Aorta (tissue), 5 donors: Measurements from ENCODE around the gene AMPD2. TPM values are rescaled to one million over a fixed set of nuclear protein-coding genes. Genes with fewer than 3 reads are reported as not detected.

Experiments
- ATAC-seq: fragments of 200-7000 bp; cut with Tn5 transposase; one replicate; pipeline ENCODE4 v1.9.1; 2022; ENCODE audit warnings: moderate library complexity; ENCODE audit not compliant: low FRiP score
- DNase-seq, 2 donors: peaks; one replicate each; pipeline ENCODE4 v3.0.0-alpha.2; 2020
- H3K27ac ChIP-seq, 2 donors: one replicate each; pipeline ENCODE4 v1.5.1; 2013; ENCODE audit warnings: low read length in 2 of 2, mild to moderate bottlenecking in 2 of 2, moderate library complexity in 2 of 2, control low read depth in 1 of 2, inconsistent platforms in 1 of 2, low read depth in 1 of 2
- H3K27me3 ChIP-seq, 2 donors: one replicate each; pipeline ENCODE4 v1.6.1; 2013; ENCODE audit warnings: control low read depth in 1 of 2, low read length in 1 of 2, mild to moderate bottlenecking in 1 of 2, moderate library complexity in 1 of 2; ENCODE audit not compliant: insufficient read depth in 2 of 2, control insufficient read depth in 1 of 2
- H3K36me3 ChIP-seq, 2 donors: one replicate each; pipeline ENCODE4 v1.6.1; 2013; ENCODE audit warnings: control low read depth in 1 of 2, low read length in 1 of 2, mild to moderate bottlenecking in 1 of 2; ENCODE audit not compliant: insufficient read depth in 2 of 2, control insufficient read depth in 1 of 2
- H3K4me1 ChIP-seq, 2 donors: one replicate each; pipeline ENCODE4 v1.6.1; 2013; ENCODE audit warnings: low read length in 2 of 2, control low read depth in 1 of 2, mild to moderate bottlenecking in 1 of 2, moderate library complexity in 1 of 2; ENCODE audit not compliant: insufficient read depth in 2 of 2, control insufficient read depth in 1 of 2
- H3K4me3 ChIP-seq, 2 donors: one replicate each; pipeline ENCODE4 v1.5.1; 2013; ENCODE audit warnings: low read length in 2 of 2, control low read depth in 1 of 2, mild to moderate bottlenecking in 1 of 2
- H3K9me3 ChIP-seq: one replicate; pipeline ENCODE4 v1.6.1; 2013; ENCODE audit warnings: mild to moderate bottlenecking, low read length; ENCODE audit not compliant: control insufficient read depth
- WGBS, 2 donors: extraction: QIAGEN DNeasy Blood & Tissue Kit; methylation state at CpG; one replicate each; pipeline ENCODE4 v1.1.7; 2013; 5-methylcytosine and 5-hydroxymethylcytosine counted together
- intact Hi-C, 2 donors: fragments of 100-400 bp; cut with DNase I; formaldehyde crosslinking; loops; one replicate each; pipeline versions ENCODE4 v1.14.2 to v1.15.0; 2022
- polyA plus RNA-seq, 2 donors: library from polyadenylated mRNA; stranded (reverse); fragments of 200-250 nt; gene quantifications; one replicate each; pipeline ENCODE4 v1.2.3, GENCODE V29; 2013
- total RNA-seq, 2 donors: library from RNA; stranded (reverse); fragmentation: NEBNext Ultra II Directional; extraction: Animal tissue kit (Norgen Biotek cat#: 25700); gene quantifications; one replicate each; pipeline ENCODE4 v1.2.1, GENCODE V29; 2021
- donor health status: healthy with polysubstance abuse.
- donor health status: Bipolar disorder and iron deficiency.
- donor health status: DM: no; HTN: no; CAD: no.
- donor health status: DM: no; HTN: no; CAD: no.
- donor health status: DM: yes; HTN: yes; CAD: no.

Gene AMPD2
- total and polyA plus RNA-seq, 4 donors: 19.8 to 85.9 (median 68.4) TPM

DNA sequence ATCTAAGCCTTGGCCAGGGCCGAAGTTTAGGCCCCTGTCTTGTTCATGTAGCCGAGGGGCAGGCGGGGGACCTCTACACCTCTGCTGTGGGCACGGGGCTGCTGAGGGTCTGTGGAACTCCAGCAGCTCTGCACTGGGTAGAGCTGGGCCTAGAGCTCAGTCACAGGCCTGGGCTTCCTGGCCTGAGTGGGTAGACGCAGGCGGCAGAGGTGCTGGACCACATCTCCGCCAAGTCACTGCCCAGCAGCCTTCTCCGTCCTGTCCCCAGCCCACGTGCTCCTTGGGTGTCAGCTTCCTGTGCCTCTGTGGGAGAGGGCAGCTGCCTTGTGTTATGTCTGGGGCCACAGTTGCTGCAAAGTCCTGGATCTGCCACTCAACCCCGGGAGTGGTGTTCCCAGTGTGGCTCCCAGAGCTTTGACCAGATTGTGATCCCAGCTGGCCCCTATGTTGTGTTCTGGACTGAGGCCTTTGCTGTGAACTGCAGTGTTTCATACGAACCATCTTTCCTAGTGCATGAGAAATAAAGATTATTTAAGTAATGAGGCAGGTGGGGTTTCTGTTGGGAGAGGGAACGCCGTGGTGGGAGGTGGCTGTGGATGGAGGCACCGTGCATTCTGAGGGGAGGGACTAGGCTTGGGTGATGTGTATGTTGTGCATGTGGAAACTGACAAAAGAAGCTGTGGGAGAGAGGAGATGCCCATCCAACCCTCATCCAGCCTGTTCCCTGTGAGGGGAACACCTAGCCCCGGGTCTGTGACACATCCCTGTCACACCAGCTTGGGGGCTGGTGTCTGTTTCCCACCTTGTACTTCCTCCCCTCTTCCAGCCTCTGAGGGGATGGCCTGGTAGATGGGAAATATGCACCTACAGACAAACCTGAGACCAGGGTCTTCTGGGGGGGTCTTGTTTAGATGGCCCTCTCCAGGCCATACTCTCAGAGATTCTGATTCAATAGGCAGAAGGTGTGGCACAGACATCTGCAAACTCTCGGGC is 12.2 kb downstream of the AMPD2 start:
- Histone ChIP-seq H3K27ac (no peak overlapping the region), H3K9me3 (no peaks in the 10 kb centered on the region), H3K4me3 (no peak overlapping the region), H3K36me3 (peaks cover 0 to 9% of the 10 kb centered on the region in 2 donors), H3K4me1 (no peaks in the 10 kb centered on the region), H3K27me3 (no peaks in the 10 kb centered on the region)
- DNase-seq: no peak
- 80 to 83% methylated on average over 16 of the region's 16 CpGs for WGBS, 2 donors
- ATAC-seq: no peak
- intact Hi-C loops: no loop called here

GRCh38 chr1:109632671-109633346 is 13.2 kb downstream of the AMPD2 start:
- no peak overlapping the region for H3K4me3 ChIP-seq
- no peaks in the 10 kb centered on the region for H3K27me3 ChIP-seq
- H3K27ac ChIP-seq: no peak overlapping the region
- ATAC-seq: no peak
- H3K9me3 ChIP-seq: no peaks in the 10 kb centered on the region
- WGBS, 2 donors: 59% methylated on average over 5 of the region's 5 CpGs
- intact Hi-C loops: no loop called here
- no peaks in the 10 kb centered on the region for H3K4me1 ChIP-seq
- DNase-seq: no peak
- peaks cover 0 to 6% of the 10 kb centered on the region in 2 donors for H3K36me3 ChIP-seq

DNA sequence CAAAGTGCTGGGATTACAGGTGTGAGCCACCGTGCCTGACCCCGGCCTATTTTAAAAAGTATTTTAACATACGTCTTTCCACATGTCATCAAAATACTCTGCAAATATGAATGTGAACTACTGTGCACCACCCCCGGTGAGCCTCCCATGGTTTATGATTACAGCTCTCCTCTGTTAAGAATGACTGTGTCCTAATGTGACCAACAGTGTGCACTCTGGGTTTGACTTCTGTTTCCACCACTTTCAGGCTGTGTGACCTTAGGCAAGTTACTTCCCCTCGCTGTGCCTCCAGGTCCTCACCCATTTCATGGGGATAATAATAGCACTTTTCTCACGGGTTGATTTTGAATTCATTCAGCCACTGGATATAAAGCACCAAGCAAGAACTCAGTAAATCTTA is 14.7 kb downstream of the AMPD2 start:
- no peak for DNase-seq
- H3K4me3 ChIP-seq: no peak overlapping the region
- no peak overlapping the region for H3K27ac ChIP-seq
- ATAC-seq: no peak
- no peaks in the 10 kb centered on the region for H3K27me3 ChIP-seq
- no peaks in the 10 kb centered on the region for H3K9me3 ChIP-seq
- H3K4me1 ChIP-seq: no peaks in the 10 kb centered on the region
- WGBS, 2 donors: 74 to 77% methylated on average over 6 of the region's 6 CpGs
- intact Hi-C loops: no loop called here
- peaks cover 0 to 4% of the 10 kb centered on the region in 2 donors for H3K36me3 ChIP-seq

DNA sequence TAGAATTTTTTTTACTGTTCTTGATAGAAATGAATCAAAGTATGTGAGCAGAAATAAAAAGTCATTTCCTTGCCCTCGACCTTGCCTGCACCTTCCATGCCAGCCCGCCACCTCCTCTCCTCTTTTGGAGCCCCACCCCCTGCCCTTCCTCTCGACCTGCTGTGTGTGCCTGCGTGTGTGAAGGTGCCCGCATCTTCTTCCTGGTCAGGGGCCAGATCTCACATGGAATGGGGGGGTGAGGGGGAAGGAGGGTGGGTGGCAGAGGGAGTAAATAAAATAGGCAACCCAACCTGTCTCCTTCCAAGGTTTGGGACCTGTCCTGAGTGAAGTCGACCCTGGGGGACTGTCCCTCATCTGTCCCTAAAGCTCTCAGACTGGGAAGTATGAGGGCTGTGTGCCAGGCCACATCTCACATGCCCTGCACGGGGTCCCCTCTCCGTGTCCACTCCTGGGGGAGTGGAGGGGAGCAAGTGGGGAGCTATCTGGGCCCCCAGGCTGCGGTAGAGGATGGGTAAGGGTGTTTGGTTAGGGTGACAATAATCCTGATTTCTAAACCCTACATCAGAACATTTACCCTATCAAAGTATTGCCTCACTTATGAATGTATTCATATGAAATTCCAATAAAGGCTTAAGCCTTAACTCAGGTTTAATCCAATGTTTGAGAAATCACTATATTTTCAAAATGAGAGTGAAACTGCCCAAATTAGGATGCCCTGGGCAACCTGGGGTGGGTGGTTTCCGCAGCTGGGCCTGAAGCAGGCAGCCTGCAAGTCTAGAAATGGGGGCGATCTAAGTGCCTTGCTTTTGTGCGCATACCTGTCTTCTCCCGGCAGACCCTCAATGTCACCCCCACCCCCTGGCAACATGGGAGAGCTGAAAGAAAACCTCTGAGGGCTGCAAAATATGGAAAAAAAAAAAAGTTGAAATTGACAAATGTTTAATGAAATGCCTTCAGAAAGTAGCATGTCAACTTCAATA is 15.4 kb downstream of the AMPD2 start:
- intact Hi-C loops: no loop called here
- ATAC-seq (no peak), DNase-seq (no peak)
- Histone ChIP-seq H3K4me3 (no peak overlapping the region), H3K36me3 (peaks cover 0 to 4% of the 10 kb centered on the region in 2 donors), H3K4me1 (no peaks in the 10 kb centered on the region), H3K9me3 (no peaks in the 10 kb centered on the region), H3K27ac (no peak overlapping the region), H3K27me3 (no peaks in the 10 kb centered on the region)
- 64 to 70% methylated on average over 13 of the region's 13 CpGs for WGBS, 2 donors

GRCh38 chr1:109635862-109636200 is 16.2 kb downstream of the AMPD2 start:
- no peak overlapping the region for H3K4me3 ChIP-seq
- peaks cover 0 to 1% of the 10 kb centered on the region in 2 donors for H3K36me3 ChIP-seq
- H3K27me3 ChIP-seq: no peaks in the 10 kb centered on the region
- no peak overlapping the region for H3K27ac ChIP-seq
- intact Hi-C loops: no loop called here
- 53 to 60% methylated on average over 2 of the region's 2 CpGs for WGBS, 2 donors
- ATAC-seq (no peak), DNase-seq (no peak)
- H3K4me1 ChIP-seq: no peaks in the 10 kb centered on the region
- no peaks in the 10 kb centered on the region for H3K9me3 ChIP-seq

GRCh38 chr1:109636201-109636952 is 16.7 kb downstream of the AMPD2 start:
- H3K27ac ChIP-seq: no peak overlapping the region
- DNase-seq (no peak), ATAC-seq (peak; percentile 27)
- no peaks in the 10 kb centered on the region for H3K27me3 ChIP-seq
- no peaks in the 10 kb centered on the region for H3K36me3 ChIP-seq
- H3K4me1 ChIP-seq: no peaks in the 10 kb centered on the region
- intact Hi-C loops: no loop called here
- no peak overlapping the region for H3K4me3 ChIP-seq
- no peaks in the 10 kb centered on the region for H3K9me3 ChIP-seq
- WGBS, 2 donors: 53 to 58% methylated on average over 9 of the region's 9 CpGs

- H3K36me3 ChIP-seq: no peaks in the 10 kb centered on the region
- no peak for ATAC-seq
- intact Hi-C loops: no loop called here
- no peaks in the 10 kb centered on the region for H3K27me3 ChIP-seq
- 94 to 96% methylated on average over 7 of the region's 7 CpGs for WGBS, 2 donors
- no peaks in the 10 kb centered on the region for H3K4me1 ChIP-seq
- H3K4me3 ChIP-seq: no peak overlapping the region
- no peak overlapping the region for H3K27ac ChIP-seq
- H3K9me3 ChIP-seq: no peaks in the 10 kb centered on the region
- DNase-seq: peak in 1 of 2 donors; percentile 37
These were observed 17.8 kb downstream of the AMPD2 start for GRCh38 chr1:109637446-109637845.
